Right lung (tissue), 5 donors: ENCODE results near the gene SUCLG2. TPM values are rescaled to one million over a fixed set of nuclear protein-coding genes. Genes with fewer than 3 reads are reported as not detected.

Experiments
- DNase-seq, 2 donors: peaks; one replicate each; pipeline ENCODE4 v3.0.0-alpha.2; 2013
- polyA plus RNA-seq, 5 donors: library from polyadenylated mRNA; unstranded; fragments of 120-200 nt; gene quantifications; one replicate each; pipeline versions ENCODE4 v1.2.1 to v1.2.3, GENCODE V29; 2013; ENCODE audit warnings: inconsistent platforms in 1 of 5, low replicate concordance in 1 of 5; ENCODE audit not compliant: insufficient read length in 5 of 5, insufficient read depth in 1 of 5

SUCLG2 gene
- polyA plus RNA-seq, 5 donors: 60.2 to 72.9 (median 62.5) TPM

DNA sequence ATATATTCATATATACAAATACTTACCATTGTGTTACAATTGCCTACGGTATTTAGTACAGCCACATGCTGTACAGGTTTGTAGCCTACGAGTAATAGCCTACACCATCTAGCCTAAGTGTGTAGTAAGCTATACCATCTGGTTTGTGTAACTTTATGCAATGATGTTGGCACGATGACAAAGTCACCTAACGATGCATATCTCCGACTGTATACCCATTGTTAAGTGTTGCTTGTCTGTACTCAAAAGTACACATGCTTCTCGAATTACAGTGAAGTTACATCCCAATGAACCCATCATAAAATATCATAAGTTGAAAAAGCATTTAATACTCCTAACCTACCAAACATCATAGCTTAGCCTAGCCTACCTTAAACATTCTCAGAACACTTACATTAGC is 329.2 kb downstream of the SUCLG2 start:
- DNase-seq: no peak
